Spleen (tissue), 11 donors: ENCODE results near the gene ORMDL2. TPM values are rescaled to one million over a fixed set of nuclear protein-coding genes. Genes with fewer than 3 reads are reported as not detected.

Source experiments
- DNase-seq: peaks from one replicate; pipeline ENCODE4 v3.0.0-alpha.2; 2020
- H3K27ac ChIP-seq, 8 donors: fragments of 200-600 bp; sonication (generic) in 7 of 8; 1 replicate in 4 of 8; 2 replicates in 4 of 8; pipeline versions ENCODE4 v1.5.0 to v1.8.0; 2016 to 2021; ENCODE audit warnings: inconsistent platforms in 4 of 8, mild to moderate bottlenecking in 4 of 8, moderate library complexity in 1 of 8
- H3K27me3 ChIP-seq, 7 donors: fragments of 200-600 bp; sonication (generic) in 6 of 7; replicated peaks in 1 of 7; 1 replicate in 4 of 7; 2 replicates in 3 of 7; pipeline versions ENCODE4 v1.5.0 to v1.8.0; 2016 to 2021; ENCODE audit warnings: inconsistent platforms in 3 of 7, mild to moderate bottlenecking in 1 of 7
- H3K36me3 ChIP-seq, 6 donors: fragments of 200-600 bp; sonication (generic) in 5 of 6; 1 replicate in 4 of 6; 2 replicates in 2 of 6; pipeline versions ENCODE4 v1.5.0 to v1.8.0; 2016 to 2021; ENCODE audit warnings: inconsistent platforms in 2 of 6
- H3K4me1 ChIP-seq, 6 donors: fragments of 200-600 bp; sonication (generic) in 5 of 6; 1 replicate in 3 of 6; 2 replicates in 3 of 6; pipeline versions ENCODE4 v1.5.0 to v1.8.0; 2016 to 2021; ENCODE audit warnings: inconsistent platforms in 3 of 6
- H3K4me3 ChIP-seq, 8 donors: fragments of 200-600 bp; sonication (generic) in 7 of 8; 1 replicate in 4 of 8; 2 replicates in 4 of 8; pipeline versions ENCODE4 v1.5.0 to v1.8.0; 2016 to 2021; ENCODE audit warnings: inconsistent platforms in 4 of 8, mild to moderate bottlenecking in 4 of 8, moderate library complexity in 2 of 8
- H3K9me3 ChIP-seq, 8 donors: fragments of 200-600 bp; sonication (generic) in 7 of 8; 1 replicate in 4 of 8; 2 replicates in 4 of 8; pipeline versions ENCODE4 v1.5.0 to v1.8.0; 2016 to 2021; ENCODE audit warnings: inconsistent platforms in 4 of 8
- CTCF ChIP-seq, 11 experiments: fragments of 200-600 bp in 7 of 11; fragments of 450-650 bp in 4 of 11; sonication (generic) in 4 of 11; IDR thresholded peaks in 8 of 11; conservative IDR thresholded peaks in 3 of 11; 1 replicate in 7 of 11; 2 replicates in 4 of 11; pipeline versions ENCODE4 v1.4.0 to v1.8.0; 2016 to 2021; ENCODE audit warnings: antibody characterized with exemption in 11 of 11, inconsistent platforms in 4 of 11, mild to moderate bottlenecking in 1 of 11
- POLR2A ChIP-seq, 3 donors: fragments of 450-650 bp; IDR thresholded peaks; one replicate each; pipeline ENCODE4 v1.5.1; 2017; ENCODE audit warnings: antibody characterized with exemption in 3 of 3, mild to moderate bottlenecking in 1 of 3
- POLR2AphosphoS5 ChIP-seq, 3 donors: sonication (generic); formaldehyde crosslinking; IDR thresholded peaks; one replicate each; pipeline ENCODE4 v1.5.1; 2017; ENCODE audit warnings: antibody characterized with exemption in 3 of 3
- WGBS, 5 donors: extraction: QIAGEN DNeasy Blood & Tissue Kit in 3 of 5; methylation state at CpG; one replicate each; pipeline versions ENCODE4 v1.1.5 to v1.1.7; 2013 to 2018; 5-methylcytosine and 5-hydroxymethylcytosine counted together
- intact Hi-C: fragments of 100-400 bp; cut with DNase I; formaldehyde crosslinking; loops from one replicate; pipeline ENCODE4 v1.15.0; 2023; ENCODE audit warnings: low total_unique reads
- polyA plus RNA-seq, 3 donors: library from polyadenylated mRNA; stranded (reverse); fragments of 200-250 nt; gene quantifications; one replicate each; pipeline ENCODE4 v1.2.1, GENCODE V29; 2013
- total RNA-seq, 7 donors: library from RNA; depleted of rRNA in 3 of 7; stranded (reverse); fragments of >200 nt in 3 of 7; fragmentation: NEBNext Ultra II Directional in 4 of 7; extraction: Animal tissue kit (Norgen Biotek cat#: 25700) in 4 of 7; gene quantifications; one replicate each; pipeline versions ENCODE4 v1.1.0 to v1.2.1, GENCODE V29; 2016 to 2021
- donor health status: healthy with polysubstance abuse.
- donor health status: DM: no; HTN: no; CAD: no; lungs with moderate emphysema.
- donor health status: DM: no; HTN: no; CAD: no.
- donor health status: Bipolar disorder and iron deficiency.
- donor health status: healthy.
- donor health status: DM: no; HTN: no; CAD: no.
- donor health status: DM: yes; HTN: yes; CAD: no.

The ORMDL2 gene
- total and polyA plus RNA-seq, 10 donors: 18.8 to 34.6 (median 28.0) TPM

GRCh38 chr12:55816881-55817344, 928 bp upstream of the ORMDL2 start:
- TF ChIP-seq CTCF (IDR thresholded peaks at IDR 0.05 in 8 of 11, conservative IDR thresholded peaks at IDR 0.05 in 3 of 11) (no peak), POLR2A (IDR thresholded peaks at IDR 0.05) (no peak), POLR2AphosphoS5 (IDR thresholded peaks at IDR 0.05) (no peak)
- peak overlapping the region; percentile 78 to 89 (median 88) for H3K27ac ChIP-seq
- peaks cover 35 to 71% (median 57%) of the 10 kb centered on the region in 6 donors for H3K4me1 ChIP-seq
- WGBS, 5 donors: 1 to 2% (median 1%) methylated on average over 14 of the region's 14 CpGs
- H3K4me3 ChIP-seq: peak overlapping the region; percentile 70 to 97 (median 80)
- H3K36me3 ChIP-seq: peaks cover 0 to 70% (median 35%) of the 10 kb centered on the region in 6 donors
- H3K27me3 ChIP-seq: no peaks in the 10 kb centered on the region
- H3K9me3 ChIP-seq: no peaks in the 10 kb centered on the region
- DNase-seq: no peak
- intact Hi-C loops: no loop called here

- intact Hi-C loops: no loop called here
- no peaks in the 10 kb centered on the region for H3K27me3 ChIP-seq
- H3K4me3 ChIP-seq: peak overlapping the region; percentile 70 to 97 (median 80)
- peak overlapping the region; percentile 61 to 89 (median 88) for H3K27ac ChIP-seq
- peaks cover 3 to 71% (median 48%) of the 10 kb centered on the region in 6 donors for H3K36me3 ChIP-seq
- no peak for TF ChIP-seq POLR2A (IDR thresholded peaks at IDR 0.05)
- no peak for TF ChIP-seq POLR2AphosphoS5 (IDR thresholded peaks at IDR 0.05)
- TF ChIP-seq CTCF (IDR thresholded peaks at IDR 0.05 in 8 of 11, conservative IDR thresholded peaks at IDR 0.05 in 3 of 11): no peak
- H3K4me1 ChIP-seq: peaks cover 35 to 58% (median 48%) of the 10 kb centered on the region in 6 donors
- no peak for DNase-seq
- WGBS, 5 donors: 1 to 5% (median 3%) methylated on average over 15 to 17 of the region's 17 CpGs
- H3K9me3 ChIP-seq: no peaks in the 10 kb centered on the region
Measured at GRCh38 chr12:55818140-55818728, 393 bp downstream of the ORMDL2 start.

GRCh38 chr12:55818886-55819285, 1.0 kb downstream of the ORMDL2 start:
- H3K27ac ChIP-seq: peak overlapping the region in 6 of 8 donors; percentile 61 to 89 (median 88)
- intact Hi-C loops: no loop called here
- DNase-seq: no peak
- H3K9me3 ChIP-seq: no peaks in the 10 kb centered on the region
- no peaks in the 10 kb centered on the region for H3K27me3 ChIP-seq
- H3K36me3 ChIP-seq: peaks cover 3 to 69% (median 51%) of the 10 kb centered on the region in 6 donors
- 74 to 89% (median 86%) methylated on average over 6 of the region's 6 CpGs for WGBS, 5 donors
- H3K4me3 ChIP-seq: peak overlapping the region in 7 of 8 donors; percentile 70 to 97 (median 80)
- no peak for TF ChIP-seq POLR2AphosphoS5 (IDR thresholded peaks at IDR 0.05)
- TF ChIP-seq CTCF (IDR thresholded peaks at IDR 0.05 in 8 of 11, conservative IDR thresholded peaks at IDR 0.05 in 3 of 11): no peak
- no peak for TF ChIP-seq POLR2A (IDR thresholded peaks at IDR 0.05)
- H3K4me1 ChIP-seq: peaks cover 33 to 54% (median 44%) of the 10 kb centered on the region in 6 donors

- 79 to 93% (median 80%) methylated on average over 1 of the region's 1 CpG for WGBS, 5 donors
- Histone ChIP-seq H3K27ac (no peak overlapping the region), H3K4me3 (no peak overlapping the region), H3K4me1 (peaks cover 20 to 54% (median 40%) of the 10 kb centered on the region in 6 donors), H3K27me3 (no peaks in the 10 kb centered on the region), H3K36me3 (peaks cover 3 to 63% (median 44%) of the 10 kb centered on the region in 6 donors), H3K9me3 (no peaks in the 10 kb centered on the region)
- intact Hi-C loops: no loop called here
- no peak for DNase-seq
- no peak for TF ChIP-seq POLR2A (IDR thresholded peaks at IDR 0.05)
- no peak for TF ChIP-seq CTCF (IDR thresholded peaks at IDR 0.05 in 8 of 11, conservative IDR thresholded peaks at IDR 0.05 in 3 of 11)
- no peak for TF ChIP-seq POLR2AphosphoS5 (IDR thresholded peaks at IDR 0.05)
Measured at GRCh38 chr12:55820679-55821078, 2.8 kb downstream of the ORMDL2 start.
